B cell (primary cell): ENCODE results near the gene DLGAP4. TPM values are rescaled to one million over a fixed set of nuclear protein-coding genes. Genes with fewer than 3 reads are reported as not detected.

Experiments used
- ATAC-seq: fragments of 200-7000 bp; cut with Tn5 transposase; one replicate; pipeline ENCODE4 v1.10.0; 2021; ENCODE audit warnings: low read depth, mild to moderate bottlenecking, moderate number of reproducible peaks, moderate library complexity
- CTCF ChIA-PET: fragments of 350-600 bp; sonication (Branson Sonifier 250); formaldehyde crosslinking; loops from one replicate; lab custom pipeline; 2021; ENCODE audit warnings: antibody characterized with exemption, inconsistent platforms; lab: Charles Lee
- POLR2A ChIA-PET: fragments of 350-600 bp; sonication (Branson Sonifier 250); formaldehyde crosslinking; loops from one replicate; lab custom pipeline; 2021; ENCODE audit warnings: antibody characterized with exemption; lab: Charles Lee
- DNase-seq: peaks from one replicate; pipeline ENCODE4 v3.0.0; 2013
- H2AFZ ChIP-seq: 2 replicates; pipeline ENCODE4 v1.6.1; 2012; ENCODE audit warnings: mild to moderate bottlenecking, low read depth, low read length; ENCODE audit not compliant: insufficient read depth, poor library complexity, severe bottlenecking
- H3K27ac ChIP-seq, 2 donors: 1 replicate in 1 of 2; 2 replicates in 1 of 2; pipeline ENCODE4 v1.5.1; 2012 to 2013; ENCODE audit warnings: low read length in 2 of 2, mild to moderate bottlenecking in 2 of 2, moderate library complexity in 1 of 2
- H3K27me3 ChIP-seq, 4 experiments: fragments of 200-600 bp in 1 of 4; sonication (generic) in 1 of 4; replicated peaks in 1 of 4; 1 replicate in 2 of 4; 2 replicates in 2 of 4; pipeline versions ENCODE4 v1.6.1 to v1.7.0; 2013 to 2016; ENCODE audit warnings: low read length in 3 of 4, mild to moderate bottlenecking in 2 of 4, mixed read lengths in 1 of 4, moderate library complexity in 1 of 4; ENCODE audit not compliant: insufficient read depth in 4 of 4, control insufficient read depth in 3 of 4; ENCODE audit errors: control extremely low read depth in 1 of 4
- H3K36me3 ChIP-seq, 2 experiments: replicated peaks in 1 of 2; 1 replicate in 1 of 2; 2 replicates in 1 of 2; pipeline versions ENCODE4 v1.6.1 to v1.7.1; 2013; ENCODE audit warnings: low read length in 1 of 2; ENCODE audit not compliant: insufficient read depth in 2 of 2, control insufficient read depth in 1 of 2; ENCODE audit errors: control extremely low read depth in 1 of 2, extremely low read depth in 1 of 2
- H3K4me1 ChIP-seq, 2 donors: fragments of 200-600 bp in 1 of 2; sonication (generic) in 1 of 2; 1 replicate in 1 of 2; 2 replicates in 1 of 2; pipeline versions ENCODE4 v1.5.1 to v1.6.1; 2013 to 2017; ENCODE audit warnings: low read length in 2 of 2; ENCODE audit not compliant: control insufficient read depth in 2 of 2, insufficient read depth in 2 of 2
- H3K4me2 ChIP-seq: replicated peaks from 2 replicates; pipeline ENCODE3; 2012; ENCODE audit warnings: mild to moderate bottlenecking, low read depth, low read length; ENCODE audit not compliant: poor library complexity, severe bottlenecking
- H3K4me3 ChIP-seq, 5 experiments: fragments of 200-600 bp in 1 of 5; sonication (generic) in 1 of 5; 1 replicate in 3 of 5; 2 replicates in 2 of 5; pipeline versions ENCODE4 v1.5.1 to v1.7.0; 2011 to 2016; ENCODE audit warnings: low read length in 4 of 5, mild to moderate bottlenecking in 4 of 5, low read depth in 2 of 5, control low read depth in 1 of 5, moderate library complexity in 1 of 5; ENCODE audit not compliant: insufficient read depth in 1 of 5; ENCODE audit errors: control extremely low read depth in 1 of 5, extremely low read depth in 1 of 5
- H3K79me2 ChIP-seq: fragments of 200-600 bp; sonication (generic); one replicate; pipeline ENCODE4 v1.6.0; 2016; ENCODE audit warnings: low read length; ENCODE audit not compliant: control insufficient read depth, insufficient read depth
- H3K9ac ChIP-seq: fragments of 200-600 bp; sonication (generic); 2 replicates; pipeline ENCODE4 v1.6.1; 2017; ENCODE audit warnings: mild to moderate bottlenecking, low read length, moderate library complexity
- H3K9me3 ChIP-seq, 3 donors: one replicate each; pipeline versions ENCODE4 v1.6.1 to v1.7.1; 2013; ENCODE audit warnings: low read length in 2 of 3; ENCODE audit not compliant: control insufficient read depth in 2 of 3, insufficient read depth in 1 of 3; ENCODE audit errors: control extremely low read depth in 1 of 3
- H4K20me1 ChIP-seq: 2 replicates; pipeline ENCODE4 v1.6.0; 2012; ENCODE audit warnings: mild to moderate bottlenecking, low read length; ENCODE audit not compliant: insufficient read depth, control insufficient read depth, poor library complexity, severe bottlenecking
- H3K27ac Mint-ChIP-seq: one replicate; pipeline ENCODE4 v1.8.0; 2021; ENCODE audit warnings: mixed read lengths
- H3K27me3 Mint-ChIP-seq: one replicate; pipeline ENCODE4 v1.8.0; 2021; ENCODE audit warnings: mixed read lengths
- H3K4me1 Mint-ChIP-seq: one replicate; pipeline ENCODE4 v1.8.0; 2021; ENCODE audit warnings: mixed read lengths
- H3K4me3 Mint-ChIP-seq: one replicate; pipeline ENCODE4 v1.8.0; 2021; ENCODE audit warnings: mixed read lengths
- H3K9me3 Mint-ChIP-seq: one replicate; pipeline ENCODE4 v1.8.0; 2022; ENCODE audit warnings: mixed read lengths; ENCODE audit not compliant: insufficient read depth
- CTCF ChIP-seq: fragments of 200-600 bp; IDR thresholded peaks from one replicate; pipeline ENCODE4 v1.8.0; 2022; ENCODE audit warnings: antibody characterized with exemption, mild to moderate bottlenecking
- EZH2 ChIP-seq: IDR thresholded peaks from 2 replicates; pipeline ENCODE4 v1.6.1; 2012; ENCODE audit warnings: borderline replicate concordance, low read depth, mild to moderate bottlenecking, moderate library complexity, low read length; ENCODE audit not compliant: insufficient read depth, poor library complexity, severe bottlenecking
- WGBS: methylation state at CpG from one replicate; pipeline ENCODE4 v1.1.5; 2013; ENCODE audit warnings: missing lambda C conversion rate; ENCODE audit not compliant: insufficient coverage; 5-methylcytosine and 5-hydroxymethylcytosine counted together
- intact Hi-C: fragments of 100-400 bp; cut with micrococcal nuclease; formaldehyde crosslinking; loops from one replicate; pipeline ENCODE4 v1.10.0; 2022
- polyA plus RNA-seq: library from polyadenylated mRNA; depleted of rRNA; stranded (reverse); fragments of >200 nt; gene quantifications from 2 replicates; pipeline ENCODE4 v1.2.3, GENCODE V29; 2012
- total RNA-seq, 2 donors: library from RNA; stranded (reverse); fragments of 120-200 nt in 1 of 2; gene quantifications; 1 replicate in 1 of 2; 2 replicates in 1 of 2; pipeline versions ENCODE4 v1.2.3 to v1.2.4, GENCODE V29; 2013 to 2022

Gene DLGAP4
- total and polyA plus RNA-seq, 2 donors (not counting 1 experiment from before 2014, with no cell fraction given) = 68.8 to 87.8 TPM

GRCh38 chr20:36421641-36422040 is 115.5 kb downstream of the DLGAP4 start:
- H3K36me3 ChIP-seq = no peaks in the 10 kb centered on the region
- no peak overlapping the region for H3K9ac ChIP-seq
- WGBS = 80% methylated on average over 11 of the region's 13 CpGs
- DNase-seq (no peak), ATAC-seq (no peak)
- H2AFZ ChIP-seq = no peak overlapping the region
- no peak overlapping the region for H3K4me3 Mint-ChIP-seq
- H4K20me1 ChIP-seq = no peaks in the 10 kb centered on the region
- no peak overlapping the region for H3K27ac ChIP-seq
- H3K27ac Mint-ChIP-seq = no peak overlapping the region
- POLR2A ChIA-PET = no interaction called here
- TF ChIP-seq CTCF (no peak), EZH2 (no peak)
- H3K4me3 ChIP-seq = no peak overlapping the region
- H3K4me2 ChIP-seq = no peak overlapping the region
- H3K9me3 ChIP-seq = peaks cover 0 to 4% (median 0%) of the 10 kb centered on the region in 3 donors
- CTCF ChIA-PET = no interaction called here
- H3K27me3 Mint-ChIP-seq = peaks cover 26% of the 10 kb centered on the region
- H3K9me3 Mint-ChIP-seq = no peaks in the 10 kb centered on the region
- H3K4me1 ChIP-seq = no peaks in the 10 kb centered on the region
- no peaks in the 10 kb centered on the region for H3K79me2 ChIP-seq
- intact Hi-C loops = no loop called here
- no peaks in the 10 kb centered on the region for H3K4me1 Mint-ChIP-seq
- H3K27me3 ChIP-seq = peaks cover 0 to 10% (median 0%) of the 10 kb centered on the region in 4 experiments

GRCh38 chr20:36424314-36424713 is 118.2 kb downstream of the DLGAP4 start:
- CTCF ChIA-PET = interaction anchor here (1.0 kb wide), 1 partner anchor 14 kb away, joined by 3 read pairs; no protein-coding TSS in a partner anchor
- intact Hi-C loops = no loop called here
- Histone ChIP-seq H3K4me2 (no peak overlapping the region), H3K27me3 (peaks cover 0 to 5% (median 0%) of the 10 kb centered on the region in 4 experiments), H3K4me3 (no peak overlapping the region), H3K36me3 (no peaks in the 10 kb centered on the region), H3K9me3 (peaks cover 0 to 4% (median 0%) of the 10 kb centered on the region in 3 donors), H2AFZ (no peak overlapping the region), H3K4me1 (no peaks in the 10 kb centered on the region), H3K27ac (no peak overlapping the region), H4K20me1 (no peaks in the 10 kb centered on the region), H3K79me2 (no peaks in the 10 kb centered on the region), H3K9ac (no peak overlapping the region)
- no peak for ATAC-seq
- 80% methylated on average over 1 of the region's 3 CpGs for WGBS
- Mint-ChIP-seq H3K4me3 (no peak overlapping the region), H3K27ac (no peak overlapping the region), H3K4me1 (no peaks in the 10 kb centered on the region), H3K27me3 (peaks cover 21% of the 10 kb centered on the region), H3K9me3 (no peaks in the 10 kb centered on the region)
- TF ChIP-seq EZH2 (no peak), CTCF (no peak)
- POLR2A ChIA-PET = no interaction called here
- DNase-seq = no peak
